Spinal cord (tissue), 10 donors: Measurements from ENCODE around the gene POFUT2. TPM values are rescaled to one million over a fixed set of nuclear protein-coding genes. Genes with fewer than 3 reads are reported as not detected.

ENCODE experiments used
- DNase-seq, 6 donors: peaks; one replicate each; pipeline versions ENCODE4 v3.0.0 to v3.0.0-alpha.2; 2013 to 2015; ENCODE audit warnings: low spot score in 6 of 6, low read depth in 4 of 6
- H3K27ac ChIP-seq: one replicate; pipeline ENCODE4 v1.5.1; 2013; ENCODE audit warnings: low read depth, low read length, control low read depth
- H3K27me3 ChIP-seq: one replicate; pipeline ENCODE4 v1.6.1; 2013; ENCODE audit warnings: low read length; ENCODE audit not compliant: control insufficient read depth, insufficient read depth
- H3K36me3 ChIP-seq: one replicate; pipeline ENCODE4 v1.6.1; 2013; ENCODE audit warnings: low read length; ENCODE audit not compliant: control insufficient read depth, insufficient read depth
- H3K4me1 ChIP-seq: one replicate; pipeline ENCODE4 v1.6.1; 2013; ENCODE audit warnings: low read length; ENCODE audit not compliant: control insufficient read depth, insufficient read depth
- H3K4me3 ChIP-seq: one replicate; pipeline ENCODE4 v1.5.1; 2013; ENCODE audit warnings: low read depth, low read length, control low read depth
- H3K9me3 ChIP-seq: one replicate; pipeline ENCODE4 v1.6.1; 2013; ENCODE audit warnings: low read length; ENCODE audit not compliant: control insufficient read depth, insufficient read depth
- WGBS: methylation state at CpG from one replicate; pipeline ENCODE4 v1.1.5; 2013; ENCODE audit warnings: missing lambda C conversion rate; ENCODE audit not compliant: insufficient coverage; 5-methylcytosine and 5-hydroxymethylcytosine counted together
- polyA plus RNA-seq, 2 donors: library from polyadenylated mRNA; unstranded; fragments of 120-200 nt; gene quantifications; one replicate each; pipeline ENCODE4 v1.2.1, GENCODE V29; 2013; ENCODE audit not compliant: insufficient read length in 2 of 2
- total RNA-seq, 2 donors: library from RNA; depleted of rRNA in 1 of 2; stranded (reverse); fragments of 120-200 nt in 1 of 2; fragments of >200 nt in 1 of 2; gene quantifications; one replicate each; pipeline versions ENCODE4 v1.2.3 to v1.2.4, GENCODE V29; 2013 to 2014
- donor health status: healthy.

The POFUT2 gene
- total and polyA plus RNA-seq, 4 donors: 19.8 to 36.0 (median 33.5) TPM

DNA sequence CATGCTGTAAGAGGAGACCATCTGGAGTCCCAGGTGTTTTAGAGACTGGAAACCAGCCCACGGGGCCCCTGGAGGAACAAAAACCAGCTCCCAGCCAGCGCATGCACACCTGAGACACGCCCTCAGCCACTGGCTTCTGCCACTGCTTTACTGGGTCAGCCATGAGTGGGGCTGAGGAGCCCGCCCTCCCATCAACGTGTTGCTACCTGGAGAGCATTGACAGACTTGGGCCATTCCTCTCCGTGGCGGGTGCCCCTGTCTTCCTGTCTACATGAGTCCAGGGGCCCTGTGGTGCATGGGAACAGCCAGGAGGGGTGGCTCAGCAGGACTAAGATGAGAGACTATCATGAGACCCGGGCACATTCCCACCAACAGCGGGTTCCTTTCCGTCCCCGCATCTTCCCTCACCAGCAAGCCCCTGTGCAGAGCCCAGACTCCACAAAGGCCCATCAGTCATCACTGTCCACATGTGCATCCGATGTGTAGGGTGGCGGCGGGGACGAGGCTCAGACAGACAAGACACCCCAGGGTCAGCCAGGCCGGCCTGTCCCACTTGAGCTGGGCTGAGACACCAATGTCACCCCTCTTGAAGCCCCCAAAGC lies 45.4 kb upstream of the POFUT2 start:
- Histone ChIP-seq H3K27me3 (no peaks in the 10 kb centered on the region), H3K36me3 (no peaks in the 10 kb centered on the region), H3K4me1 (peaks cover 81% of the 10 kb centered on the region), H3K27ac (no peak overlapping the region), H3K4me3 (no peak overlapping the region), H3K9me3 (no peaks in the 10 kb centered on the region)
- no peak for DNase-seq
- 93% methylated on average over 16 of the region's 16 CpGs for WGBS

DNA sequence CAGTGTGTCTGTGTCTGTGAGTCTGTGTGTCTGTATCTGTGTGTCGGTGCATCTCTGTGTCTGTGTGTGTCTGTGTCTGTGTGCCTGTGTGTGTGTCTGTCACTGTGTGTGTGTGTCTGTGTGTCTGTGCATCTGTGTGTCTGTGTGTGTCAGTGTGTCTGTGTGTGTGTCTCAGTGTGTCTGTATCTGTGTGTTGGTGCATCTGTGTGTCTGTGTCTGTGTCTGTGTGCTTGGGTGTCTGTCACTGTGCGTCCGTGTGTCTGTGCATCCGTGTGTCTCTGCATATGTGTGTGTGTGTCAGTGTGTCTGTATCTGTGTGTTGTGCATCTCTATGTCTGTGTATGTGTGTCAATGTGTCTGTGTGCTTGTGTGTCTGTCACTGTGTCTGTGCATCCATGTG lies 44.7 kb upstream of the POFUT2 start:
- no peaks in the 10 kb centered on the region for H3K9me3 ChIP-seq
- peaks cover 87% of the 10 kb centered on the region for H3K4me1 ChIP-seq
- H3K36me3 ChIP-seq: no peaks in the 10 kb centered on the region
- H3K27me3 ChIP-seq: no peaks in the 10 kb centered on the region
- H3K27ac ChIP-seq: no peak overlapping the region
- DNase-seq: no peak
- H3K4me3 ChIP-seq: no peak overlapping the region
- 84% methylated on average over 4 of the region's 4 CpGs for WGBS

DNA sequence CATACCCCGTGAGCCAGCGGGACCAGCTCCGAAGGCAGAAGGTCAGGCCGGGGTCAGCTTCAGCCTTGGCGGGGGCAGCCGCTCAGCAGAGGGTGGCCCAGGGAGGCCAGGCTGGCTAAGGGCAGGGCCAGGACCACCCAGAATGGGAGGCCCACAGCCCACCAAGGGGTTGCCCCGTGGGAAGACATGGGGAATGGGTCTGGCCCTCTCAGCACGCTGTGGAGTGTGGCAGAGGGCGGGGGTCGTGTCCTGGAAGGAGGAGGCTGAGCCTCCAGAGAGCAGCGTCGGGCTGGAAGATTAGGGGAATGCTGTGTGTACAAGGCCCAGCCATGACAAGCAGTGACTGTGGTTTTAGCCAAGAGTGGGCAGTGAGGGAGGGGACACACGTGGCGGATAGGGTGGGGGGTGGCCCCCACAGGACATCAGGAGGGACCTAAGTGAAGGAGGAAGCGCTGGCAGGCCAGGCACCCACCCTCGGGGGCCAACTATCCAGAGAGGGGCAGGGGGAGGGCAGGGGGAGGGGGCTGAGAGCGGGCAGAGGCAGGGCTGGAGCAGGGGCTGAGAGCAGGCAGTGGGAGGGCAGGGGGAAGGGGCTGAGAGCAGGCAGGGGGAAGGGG lies 43.9 kb upstream of the POFUT2 start:
- no peak overlapping the region for H3K4me3 ChIP-seq
- WGBS: 51% methylated on average over 15 of the region's 17 CpGs
- peaks cover 89% of the 10 kb centered on the region for H3K4me1 ChIP-seq
- no peak overlapping the region for H3K27ac ChIP-seq
- H3K27me3 ChIP-seq: no peaks in the 10 kb centered on the region
- H3K36me3 ChIP-seq: no peaks in the 10 kb centered on the region
- DNase-seq: no peak
- H3K9me3 ChIP-seq: no peaks in the 10 kb centered on the region

DNA sequence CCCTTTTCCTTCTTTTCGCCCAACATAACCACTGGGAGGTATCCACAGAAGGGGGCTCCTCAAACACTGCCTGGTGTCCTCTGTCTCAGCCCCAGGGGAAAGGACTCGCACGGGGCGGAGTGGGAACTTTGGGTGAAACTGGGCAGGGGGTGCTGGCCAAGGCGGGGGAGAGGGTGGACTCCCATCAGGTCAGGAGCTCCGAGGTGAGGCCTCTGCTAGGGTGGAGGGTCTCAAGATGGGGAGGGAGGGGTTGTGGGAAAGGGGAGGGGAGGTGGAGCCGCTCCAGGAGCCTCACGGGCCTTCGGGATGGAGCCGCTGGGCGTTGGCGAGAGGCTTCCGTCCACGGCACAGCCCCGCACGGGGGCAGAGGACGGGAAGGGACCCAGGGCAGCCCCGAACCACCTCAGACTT lies 43.2 kb upstream of the POFUT2 start:
- DNase-seq: no peak
- Histone ChIP-seq H3K4me1 (peaks cover 89% of the 10 kb centered on the region), H3K9me3 (no peaks in the 10 kb centered on the region), H3K27me3 (no peaks in the 10 kb centered on the region), H3K27ac (peak overlapping the region; percentile 71), H3K36me3 (no peaks in the 10 kb centered on the region), H3K4me3 (no peak overlapping the region)
- WGBS: 85% methylated on average over 5 of the region's 18 CpGs

DNA sequence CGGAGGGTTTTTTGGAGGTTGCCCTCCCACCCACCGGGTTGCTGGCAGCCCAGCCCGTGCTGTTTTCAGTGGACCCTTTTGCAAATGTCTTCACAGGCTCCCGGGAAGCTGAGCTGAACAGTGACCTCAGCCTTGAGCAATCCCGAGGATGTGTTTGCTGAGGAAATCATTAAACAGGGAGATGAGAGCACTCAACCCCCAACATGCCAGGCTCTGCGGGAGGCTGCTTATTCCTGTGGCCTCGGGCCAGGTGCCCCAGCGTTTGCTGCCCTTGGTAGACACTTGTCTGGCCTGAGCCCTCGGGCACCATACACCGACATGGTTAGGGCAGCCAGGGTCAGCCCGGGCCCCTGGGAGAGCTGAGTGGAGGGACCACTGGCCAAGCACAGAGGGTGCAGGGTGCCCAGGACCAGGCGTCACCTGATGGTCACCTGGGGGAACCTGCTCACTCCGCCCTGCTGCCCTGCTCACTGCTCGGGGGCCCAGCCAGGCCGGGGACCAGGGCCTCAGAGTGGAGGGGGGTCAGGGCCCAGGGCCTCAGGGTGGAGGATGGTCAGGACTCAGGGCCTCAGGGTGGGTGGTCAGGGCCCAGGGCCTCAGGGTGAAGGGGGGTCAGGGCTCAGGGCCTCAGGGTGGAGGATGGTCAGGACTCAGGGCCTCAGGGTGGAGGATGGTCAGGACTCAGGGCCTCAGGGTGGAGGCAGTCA lies 42.5 kb upstream of the POFUT2 start:
- no peak overlapping the region for H3K4me3 ChIP-seq
- H3K4me1 ChIP-seq: peaks cover 89% of the 10 kb centered on the region
- no peaks in the 10 kb centered on the region for H3K27me3 ChIP-seq
- no peaks in the 10 kb centered on the region for H3K9me3 ChIP-seq
- 42% methylated on average over 15 of the region's 15 CpGs for WGBS
- peak overlapping the region; percentile 71 for H3K27ac ChIP-seq
- peak in 1 of 6 donors; percentile 65 for DNase-seq
- H3K36me3 ChIP-seq: no peaks in the 10 kb centered on the region

DNA sequence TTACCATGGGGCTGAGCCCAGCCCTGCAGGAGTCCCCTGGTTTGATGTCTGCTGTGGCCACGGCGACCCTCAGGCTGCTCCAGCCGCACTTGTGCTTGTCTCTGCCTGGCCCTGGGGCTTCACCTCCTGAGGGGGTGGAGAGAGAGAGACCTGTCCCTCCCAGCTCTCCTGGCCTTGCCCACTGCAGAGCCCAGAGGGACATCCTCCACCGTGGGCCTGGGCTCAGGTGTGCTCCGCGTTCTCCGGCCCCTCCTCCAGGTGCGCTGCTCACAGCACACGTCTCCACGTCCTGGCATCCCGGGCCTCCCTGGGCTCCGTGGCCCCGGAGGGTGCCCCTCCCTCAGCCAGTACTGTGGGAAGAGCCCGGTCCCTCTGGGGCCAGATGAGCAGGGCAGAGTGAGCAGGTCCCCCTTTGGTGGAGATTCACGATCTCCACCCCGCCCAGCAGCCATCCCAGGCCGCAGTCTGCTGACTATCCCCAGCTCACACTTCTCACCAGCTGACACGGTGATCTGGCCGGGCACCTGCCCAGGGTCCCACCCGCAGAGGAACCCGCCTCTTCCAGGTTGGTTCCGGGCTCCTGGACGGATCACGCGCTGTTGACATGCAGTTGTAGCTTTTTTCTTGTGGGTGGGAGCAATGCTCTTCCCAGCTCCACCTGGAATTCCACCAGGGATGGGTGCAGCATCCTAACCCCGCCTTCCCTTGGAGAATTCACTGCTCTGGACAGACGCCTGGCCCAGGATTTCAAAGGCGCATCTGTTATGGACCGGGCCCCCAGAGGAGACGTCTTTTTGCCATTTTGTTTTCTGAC lies 41.8 kb upstream of the POFUT2 start:
- 67% methylated on average over 24 of the region's 30 CpGs for WGBS
- no peak for DNase-seq
- Histone ChIP-seq H3K36me3 (no peaks in the 10 kb centered on the region), H3K9me3 (no peaks in the 10 kb centered on the region), H3K4me1 (peaks cover 91% of the 10 kb centered on the region), H3K4me3 (no peak overlapping the region), H3K27me3 (no peaks in the 10 kb centered on the region), H3K27ac (peak overlapping the region; percentile 71)

- H3K27ac ChIP-seq: no peak overlapping the region
- H3K4me3 ChIP-seq: no peak overlapping the region
- no peaks in the 10 kb centered on the region for H3K27me3 ChIP-seq
- no peaks in the 10 kb centered on the region for H3K36me3 ChIP-seq
- DNase-seq: peak in 1 of 6 donors; percentile 53
- H3K4me1 ChIP-seq: peaks cover 90% of the 10 kb centered on the region
- 70% methylated on average over 43 of the region's 43 CpGs for WGBS
- no peaks in the 10 kb centered on the region for H3K9me3 ChIP-seq
These were observed 40.8 kb upstream of the POFUT2 start for GRCh38 chr21:45328198-45329091.

DNA sequence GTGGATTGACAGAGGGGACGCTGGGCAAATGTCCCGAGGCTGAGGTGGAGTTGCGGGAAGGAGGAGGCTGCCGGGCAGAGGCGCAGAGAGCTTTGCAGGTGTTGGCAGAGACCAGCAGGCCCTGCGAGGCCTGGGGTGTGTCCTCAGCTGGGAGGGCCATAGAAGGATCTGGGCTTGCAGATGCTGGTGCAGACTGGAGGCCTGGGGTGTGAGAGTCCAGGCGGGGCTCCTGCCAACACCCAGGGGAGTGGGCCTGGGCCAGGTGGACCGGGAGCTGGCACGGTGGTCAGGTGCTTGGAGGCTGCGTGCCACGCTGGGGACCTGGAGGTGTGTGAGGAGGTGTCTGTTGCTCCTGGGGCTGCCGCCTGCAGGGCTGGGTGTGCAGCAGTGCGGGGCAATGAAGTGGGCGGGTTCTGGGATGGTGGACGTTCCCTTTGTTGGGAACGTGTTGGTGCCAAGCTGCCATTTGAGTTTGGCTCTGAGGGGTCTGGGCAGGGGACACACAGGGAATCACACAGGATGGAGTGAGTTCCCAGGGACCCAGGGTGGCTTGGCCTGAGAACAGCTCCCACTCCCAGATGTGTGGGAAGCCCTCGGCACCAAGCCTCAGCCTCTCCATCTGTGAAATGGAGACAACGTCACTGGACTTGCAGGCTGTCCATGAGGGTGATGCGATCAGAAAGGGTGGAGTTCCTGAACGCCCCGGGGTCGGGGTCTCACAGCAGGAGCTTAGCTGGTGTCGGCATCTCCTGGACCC lies 39.9 kb upstream of the POFUT2 start:
- no peak for DNase-seq
- WGBS: 90% methylated on average over 23 of the region's 23 CpGs

More for the DNA sequence above, 39.9 kb upstream of the POFUT2 start:
- Histone ChIP-seq H3K27ac (no peak overlapping the region), H3K4me3 (no peak overlapping the region), H3K9me3 (no peaks in the 10 kb centered on the region), H3K27me3 (no peaks in the 10 kb centered on the region), H3K36me3 (no peaks in the 10 kb centered on the region), H3K4me1 (peaks cover 90% of the 10 kb centered on the region)
